Embryonic facial prominence (tissue), 1 donor: ENCODE measurements around the gene CHMP1B.
A peak's percentile ranks its signal among the peaks of the same experiment; 100 is the strongest.

Source experiments
- DNase-seq: peaks from one replicate; pipeline ENCODE4 v3.0.0-alpha.2; 2016; ENCODE audit errors: extremely low spot score

The CHMP1B gene

GRCh38 chr18:11851146-11851805 is at the start of gene CHMP1B:
CHMP1B (plus strand) TSS chr18:11851413; CDS start chr18:11851512, 99 bp downstream.
- peak; percentile 92 for DNase-seq

DNA sequence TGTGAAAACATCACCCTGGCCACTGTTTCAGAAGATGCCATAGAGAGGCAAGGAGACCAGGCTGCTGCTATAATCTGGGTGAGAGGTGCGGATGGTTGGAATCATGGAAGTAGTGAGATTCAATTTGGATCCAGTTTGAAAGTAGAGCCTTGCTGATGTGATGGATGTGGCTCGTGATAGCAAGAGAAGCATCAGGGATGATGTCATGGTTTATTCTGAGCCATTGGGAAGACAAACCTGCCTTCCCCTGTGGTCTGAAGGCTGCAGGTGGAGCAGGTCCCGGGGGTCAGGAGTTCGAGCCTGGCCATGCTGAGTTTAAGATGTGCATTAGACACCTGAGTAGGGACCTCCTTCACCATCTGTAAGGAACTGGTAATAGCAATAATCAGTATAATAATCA is 49.6 kb upstream of the CHMP1B start:
- DNase-seq: no peak

GRCh38 chr18:11802158-11802557 is 49.1 kb upstream of the CHMP1B start:
- DNase-seq: no peak

GRCh38 chr18:11802586-11802985 is 48.6 kb upstream of the CHMP1B start:
- no peak for DNase-seq

DNA sequence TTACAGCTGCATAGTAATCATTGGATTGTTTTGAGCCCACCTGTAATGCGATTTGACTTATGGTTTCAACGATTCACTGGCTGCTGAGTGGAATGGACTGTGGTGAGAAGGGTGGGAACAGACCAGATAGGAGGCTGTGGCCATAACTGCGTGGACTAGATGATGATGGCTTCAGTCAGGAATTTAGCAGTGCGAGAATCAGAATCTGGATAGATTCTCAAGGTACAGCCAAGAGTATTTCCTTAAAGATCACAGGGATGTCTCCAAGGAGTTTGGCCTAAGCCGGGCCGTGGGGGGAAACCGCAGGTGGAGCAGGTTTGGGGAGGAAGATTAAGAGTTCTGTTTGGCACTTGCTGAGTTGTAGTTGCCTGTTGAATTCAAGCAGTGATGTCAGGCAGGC is 44.0 kb upstream of the CHMP1B start:
- DNase-seq: no peak

- DNase-seq: no peak
These were observed 43.0 kb upstream of the CHMP1B start for GRCh38 chr18:11808001-11808855.

GRCh38 chr18:11809895-11810294 is 41.3 kb upstream of the CHMP1B start:
- no peak for DNase-seq

DNA sequence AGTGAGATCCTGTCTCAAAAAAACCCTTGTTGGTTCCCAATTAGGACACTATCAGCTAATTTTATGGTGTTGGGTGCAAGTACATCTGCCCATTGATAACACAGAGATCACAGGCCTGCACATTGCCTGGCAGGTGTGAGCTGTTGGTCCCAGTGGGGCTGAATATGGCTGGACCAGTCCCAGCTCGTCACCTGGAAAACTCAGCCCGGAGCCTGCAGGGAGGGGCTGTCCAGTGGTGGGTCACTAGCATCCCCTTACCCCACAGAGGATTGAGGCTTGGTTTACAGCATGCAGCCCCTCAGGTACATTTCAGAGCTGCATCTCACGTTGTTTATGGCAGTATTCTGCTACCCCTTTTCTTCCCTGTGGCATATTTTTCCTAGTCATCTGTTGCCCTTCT is 40.8 kb upstream of the CHMP1B start:
- no peak for DNase-seq

GRCh38 chr18:11811009-11811408 is 40.2 kb upstream of the CHMP1B start:
- DNase-seq: no peak

GRCh38 chr18:11817229-11817628 is 34.0 kb upstream of the CHMP1B start:
- DNase-seq: no peak

DNA sequence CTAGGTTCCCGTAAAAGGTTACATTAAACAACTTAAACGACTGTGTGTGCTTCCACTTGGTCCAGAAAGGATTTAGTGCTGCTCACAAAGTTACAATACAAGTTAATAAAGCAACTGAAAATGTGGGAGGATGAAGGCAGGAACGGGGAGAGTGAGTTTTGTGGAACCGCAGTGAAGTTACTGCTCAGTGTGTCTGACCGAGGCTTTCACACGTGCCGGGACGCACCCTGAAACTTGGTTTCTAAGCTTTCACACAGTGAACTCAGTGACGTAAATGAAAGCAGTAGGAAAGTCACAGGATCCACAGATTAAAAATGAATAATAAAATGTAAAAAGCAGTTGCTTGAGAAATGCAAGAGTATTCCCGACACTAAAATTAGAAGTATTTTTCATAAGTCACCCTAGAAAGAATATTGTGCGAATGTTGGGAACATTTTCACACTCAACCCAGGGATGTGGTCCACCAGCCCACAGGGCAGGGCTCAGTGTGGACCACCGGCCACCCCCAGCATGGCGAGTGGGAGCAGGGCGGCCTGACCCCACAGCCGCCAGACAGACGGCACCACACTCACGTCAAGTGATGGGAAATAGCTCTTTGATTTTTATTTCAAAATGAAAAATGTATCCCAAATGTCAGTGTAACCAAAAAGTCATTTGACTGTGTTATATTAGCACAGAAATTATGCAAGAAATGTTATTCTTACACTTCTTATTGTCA is 32.6 kb upstream of the CHMP1B start:
- DNase-seq: no peak

DNA sequence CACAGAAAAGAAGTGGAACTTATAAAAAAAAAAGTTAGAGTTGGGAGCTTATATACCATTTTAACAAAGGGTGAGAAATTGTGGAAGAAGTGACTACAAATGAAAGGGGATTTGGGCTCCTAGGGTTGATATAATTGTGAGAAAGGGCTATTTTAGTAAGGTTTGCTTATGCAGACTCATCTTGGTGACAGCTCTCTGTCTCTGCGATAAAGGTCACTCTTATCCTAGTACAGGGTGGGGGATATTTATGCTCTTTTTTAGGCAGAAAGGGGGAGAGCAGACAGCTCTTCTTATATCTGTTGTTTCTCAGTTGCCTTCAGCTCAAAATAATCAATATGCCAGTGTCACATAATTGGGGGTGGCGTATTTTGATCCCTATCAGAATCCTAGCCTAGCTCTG is 31.3 kb upstream of the CHMP1B start:
- DNase-seq: no peak

DNA sequence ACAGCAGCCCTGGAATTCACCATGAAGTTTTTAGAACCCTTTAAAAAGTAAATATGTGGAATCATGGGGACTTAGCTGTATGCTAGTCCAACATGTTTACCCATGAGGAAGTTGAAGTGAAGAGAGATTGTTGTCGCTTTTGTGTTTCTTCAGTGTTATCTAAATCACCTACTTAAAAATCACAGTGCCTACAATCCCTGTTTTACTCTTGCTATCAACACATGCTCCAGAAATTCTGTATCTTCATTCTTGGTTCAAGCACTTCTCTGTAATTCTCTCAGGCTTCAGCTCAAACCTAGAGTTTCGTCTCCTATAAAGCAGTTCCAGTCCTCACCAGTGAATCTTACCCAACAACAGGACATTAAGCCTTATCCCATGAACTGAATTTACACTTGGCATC is 30.5 kb upstream of the CHMP1B start:
- no peak for DNase-seq

- DNase-seq: no peak
These were observed 30.0 kb upstream of the CHMP1B start for GRCh38 chr18:11821208-11821607.

DNA sequence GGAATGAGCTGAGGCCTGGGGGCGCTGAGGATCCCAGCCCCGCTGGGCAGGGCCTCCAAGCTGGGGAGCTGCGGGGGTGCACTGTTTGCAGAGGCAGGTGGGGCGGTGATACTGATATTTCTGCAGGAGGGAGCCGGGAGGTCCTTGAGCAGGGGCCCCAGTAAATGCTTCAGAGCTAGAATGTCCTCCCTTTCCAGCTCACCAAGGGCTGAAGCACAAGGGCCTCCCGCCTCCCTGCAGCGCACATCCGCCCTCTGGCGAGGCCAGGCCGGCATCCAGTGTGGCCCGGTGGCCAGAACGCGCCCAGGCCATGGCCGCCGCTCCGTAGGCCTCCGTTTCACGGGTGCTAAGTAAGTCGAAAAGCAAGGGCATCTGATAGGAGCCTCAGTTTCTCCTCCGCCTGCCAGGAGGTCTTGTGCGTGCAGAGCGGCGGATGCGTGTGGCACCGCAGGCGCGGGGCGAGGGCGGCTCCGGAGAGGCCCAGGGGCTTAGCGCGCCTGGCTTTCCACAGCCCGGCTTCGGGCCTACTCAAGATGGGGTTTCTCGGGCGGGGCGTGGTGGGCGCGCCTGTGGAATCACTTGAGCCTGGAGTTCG is 29.5 kb upstream of the CHMP1B start:
- DNase-seq: no peak

GRCh38 chr18:11823545-11823944 is 27.7 kb upstream of the CHMP1B start:
- no peak for DNase-seq

DNA sequence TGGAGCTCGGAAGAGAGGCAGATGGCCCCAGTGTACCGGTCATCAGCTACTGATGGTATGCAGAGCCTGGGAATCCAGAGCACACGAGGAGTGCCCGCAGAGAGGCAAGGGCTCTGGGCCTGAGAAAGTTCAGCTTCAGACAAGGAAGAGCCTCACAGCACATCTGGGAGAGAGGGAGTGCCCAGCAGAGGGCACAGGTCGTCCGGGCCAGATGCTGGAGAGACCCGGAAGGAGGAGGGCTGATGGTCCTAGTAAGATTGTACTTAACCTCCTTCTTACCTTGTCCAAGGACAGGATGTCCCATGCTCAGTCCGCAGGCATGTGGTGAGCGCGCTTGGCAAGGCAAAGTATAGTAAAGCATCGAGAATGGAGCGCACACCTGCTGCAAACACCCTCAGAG is 24.4 kb upstream of the CHMP1B start:
- no peak for DNase-seq

DNA sequence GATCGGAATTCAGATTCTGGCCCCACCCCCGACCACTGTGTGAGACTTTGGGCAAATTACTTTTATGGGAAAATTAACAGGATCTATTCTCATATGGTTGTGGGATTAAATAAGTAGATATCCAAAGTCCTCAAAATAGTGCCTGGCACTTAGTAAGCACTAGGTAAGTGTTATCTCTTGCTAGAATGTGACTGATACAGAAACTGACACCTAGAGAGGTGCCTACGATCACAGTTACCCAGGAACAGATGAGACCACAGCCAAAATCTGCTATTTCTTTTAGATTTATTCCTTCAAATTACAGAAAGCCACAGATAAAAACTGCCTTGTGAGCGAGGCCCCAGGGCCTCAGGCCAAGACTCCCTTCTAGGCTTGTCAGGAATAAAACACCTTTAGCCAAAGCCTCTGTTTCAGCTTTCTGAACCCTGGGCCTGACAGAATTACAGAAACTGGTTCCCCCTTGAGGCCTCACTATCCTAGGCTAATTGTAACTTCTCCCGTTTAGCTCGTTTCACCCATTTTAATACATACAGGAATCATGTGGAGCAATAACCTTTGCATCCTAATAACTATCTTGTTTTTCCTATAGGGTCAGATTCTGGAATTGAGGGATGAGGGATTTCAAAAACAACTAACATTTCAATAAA is 22.3 kb upstream of the CHMP1B start:
- DNase-seq: no peak

- no peak for DNase-seq
These were observed 20.6 kb upstream of the CHMP1B start for GRCh38 chr18:11830585-11830984.

DNA sequence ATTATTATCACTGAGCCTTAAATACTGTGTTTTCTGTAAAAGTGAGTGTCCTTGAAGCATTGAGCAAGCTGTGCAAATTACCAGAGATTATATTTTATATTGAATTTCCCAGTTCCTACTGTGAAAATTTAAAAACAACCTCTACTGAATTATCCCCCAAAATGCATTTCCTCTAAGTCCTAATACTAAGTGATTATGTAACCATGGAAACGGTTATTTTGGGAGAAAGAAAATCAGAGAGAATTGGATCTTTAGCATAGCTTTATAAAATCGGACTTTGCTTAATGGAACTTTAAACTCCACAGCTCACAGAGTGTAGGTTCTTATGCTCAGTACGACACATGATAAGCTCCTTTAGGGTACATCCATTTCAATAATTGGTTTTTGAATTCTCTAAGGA is 19.3 kb upstream of the CHMP1B start:
- peak; percentile 23 for DNase-seq

GRCh38 chr18:11834772-11835171 is 16.4 kb upstream of the CHMP1B start:
- no peak for DNase-seq

DNA sequence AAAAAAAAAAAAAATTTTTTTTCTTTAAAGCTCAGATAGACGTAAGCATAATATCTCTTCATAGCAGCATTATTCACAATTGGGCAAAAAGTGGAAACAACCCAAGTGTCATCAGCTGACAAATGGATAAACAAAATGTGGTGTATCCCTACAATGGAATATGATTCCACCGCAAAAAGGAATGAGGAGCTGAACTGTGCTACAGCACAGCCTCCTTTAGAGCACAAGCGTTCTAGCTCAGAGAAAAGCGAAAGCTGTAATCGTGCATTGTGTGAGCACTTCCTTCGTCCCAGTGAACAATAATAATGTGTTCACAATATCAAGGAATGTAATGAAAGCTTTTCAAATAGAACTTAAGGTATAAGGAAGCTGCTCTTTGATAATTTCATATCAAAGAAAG is 11.7 kb upstream of the CHMP1B start:
- DNase-seq: no peak
